Panc1 (cell line): ENCODE results near the gene ZNF609.

Experiments
- POLR2AphosphoS5 ChIP-seq: IDR thresholded peaks from 2 replicates; pipeline ENCODE4 v1.6.1; 2012; ENCODE audit warnings: mild to moderate bottlenecking, low read depth, low read length, moderate library complexity
- REST ChIP-seq, 2 experiments: IDR thresholded peaks; 2 replicates each; pipeline ENCODE4 v1.6.1; 2011 to 2012; ENCODE audit warnings: low read depth in 2 of 2, control low read depth in 1 of 2, low read length in 1 of 2, mild to moderate bottlenecking in 1 of 2, moderate library complexity in 1 of 2; ENCODE audit not compliant: insufficient read depth in 1 of 2
- TF ChIP-seq, protein P1 (sequence below): fragments of 450-650 bp; IDR thresholded peaks from 2 replicates; pipeline ENCODE4 v1.5.1; 2017; ENCODE audit warnings: mild to moderate bottlenecking

DNA sequence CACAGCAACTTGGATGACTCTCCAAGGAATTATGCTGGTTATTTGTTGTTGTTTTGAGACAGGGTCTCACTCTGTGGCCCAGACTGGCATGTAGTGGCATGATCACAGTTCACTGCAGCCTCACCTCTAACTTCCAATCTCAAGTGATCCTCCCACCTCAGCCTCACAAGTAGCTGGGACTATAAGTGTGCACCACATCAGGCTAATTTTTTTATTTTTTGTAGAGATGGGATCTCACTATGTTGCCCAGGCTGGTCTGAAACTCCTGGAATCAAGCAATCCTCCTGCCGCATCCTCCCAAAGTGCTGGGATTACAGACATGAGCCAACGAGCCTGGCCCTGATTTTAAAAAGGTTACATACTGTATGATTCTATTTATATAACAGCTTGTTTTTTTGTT lies 252.0 kb downstream of the ZNF609 start:
- TF ChIP-seq, protein P1, sequence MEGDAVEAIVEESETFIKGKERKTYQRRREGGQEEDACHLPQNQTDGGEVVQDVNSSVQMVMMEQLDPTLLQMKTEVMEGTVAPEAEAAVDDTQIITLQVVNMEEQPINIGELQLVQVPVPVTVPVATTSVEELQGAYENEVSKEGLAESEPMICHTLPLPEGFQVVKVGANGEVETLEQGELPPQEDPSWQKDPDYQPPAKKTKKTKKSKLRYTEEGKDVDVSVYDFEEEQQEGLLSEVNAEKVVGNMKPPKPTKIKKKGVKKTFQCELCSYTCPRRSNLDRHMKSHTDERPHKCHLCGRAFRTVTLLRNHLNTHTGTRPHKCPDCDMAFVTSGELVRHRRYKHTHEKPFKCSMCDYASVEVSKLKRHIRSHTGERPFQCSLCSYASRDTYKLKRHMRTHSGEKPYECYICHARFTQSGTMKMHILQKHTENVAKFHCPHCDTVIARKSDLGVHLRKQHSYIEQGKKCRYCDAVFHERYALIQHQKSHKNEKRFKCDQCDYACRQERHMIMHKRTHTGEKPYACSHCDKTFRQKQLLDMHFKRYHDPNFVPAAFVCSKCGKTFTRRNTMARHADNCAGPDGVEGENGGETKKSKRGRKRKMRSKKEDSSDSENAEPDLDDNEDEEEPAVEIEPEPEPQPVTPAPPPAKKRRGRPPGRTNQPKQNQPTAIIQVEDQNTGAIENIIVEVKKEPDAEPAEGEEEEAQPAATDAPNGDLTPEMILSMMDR: no peak
- no peak for TF ChIP-seq REST (IDR thresholded peaks at IDR 0.05; ENCODE audit: insufficient read depth in 1 of 2, low read depth in 2 of 2, low read length in 1 of 2)
- no peak for TF ChIP-seq POLR2AphosphoS5
